Urinary bladder (tissue), 4 donors: ENCODE data around the gene LILRA6. TPM values are rescaled to one million over a fixed set of nuclear protein-coding genes. Genes with fewer than 3 reads are reported as not detected.
"Not testable (repeated sequence)": the region's sequence is repeated elsewhere in the genome, so short reads cannot be mapped to it uniquely, and the experiment has no call there.

Source experiments
- DNase-seq: peaks from one replicate; pipeline ENCODE4 v3.0.0-alpha.2; 2015; ENCODE audit errors: extremely low spot score
- H3K27ac ChIP-seq: one replicate; pipeline ENCODE4 v1.5.1; 2013; ENCODE audit warnings: low read depth, mild to moderate bottlenecking, moderate library complexity
- H3K36me3 ChIP-seq: one replicate; pipeline ENCODE4 v1.6.1; 2013; ENCODE audit warnings: mild to moderate bottlenecking, moderate library complexity; ENCODE audit not compliant: insufficient read depth
- H3K4me1 ChIP-seq: one replicate; pipeline ENCODE4 v1.6.1; 2013; ENCODE audit warnings: mild to moderate bottlenecking, moderate library complexity; ENCODE audit not compliant: insufficient read depth
- H3K4me3 ChIP-seq: one replicate; pipeline ENCODE4 v1.5.1; 2013; ENCODE audit warnings: low read depth, low read length
- WGBS: extraction: QIAGEN DNeasy Blood & Tissue Kit; methylation state at CpG from one replicate; pipeline ENCODE4 v1.1.7; 2013; 5-methylcytosine and 5-hydroxymethylcytosine counted together
- polyA plus RNA-seq: library from polyadenylated mRNA; stranded (reverse); fragments of 200-250 nt; gene quantifications from one replicate; pipeline ENCODE4 v1.2.3, GENCODE V29; 2013
- total RNA-seq: library from RNA; depleted of rRNA; stranded (reverse); fragments of >200 nt; gene quantifications from one replicate; pipeline ENCODE4 v1.2.3, GENCODE V29; 2014
- donor health status: healthy with polysubstance abuse.
- donor health status: healthy.

The LILRA6 gene
- total and polyA plus RNA-seq, 2 donors: 0.95 to 3.4 TPM

- H3K27ac ChIP-seq, DNase-seq, H3K4me3 ChIP-seq, H3K4me1 ChIP-seq, H3K36me3 ChIP-seq: not testable (repeated sequence)
- 67% methylated on average over 14 of the region's 15 CpGs for WGBS
Observed at GRCh38 chr19:54277111-54277615, 34.6 kb upstream of the LILRA6 start.

GRCh38 chr19:54275951-54276350 lies 33.4 kb upstream of the LILRA6 start:
- H3K27ac ChIP-seq: no peak overlapping the region

GRCh38 chr19:54274516-54274915 lies 31.9 kb upstream of the LILRA6 start:
- not testable (repeated sequence) for H3K4me1 ChIP-seq, H3K4me3 ChIP-seq, H3K36me3 ChIP-seq, DNase-seq, H3K27ac ChIP-seq
- 64% methylated on average over 9 of the region's 9 CpGs for WGBS

More at GRCh38 chr19:54275951-54276350, 33.4 kb upstream of the LILRA6 start:
- no peak overlapping the region for H3K4me3 ChIP-seq
- H3K36me3 ChIP-seq: no peaks in the 10 kb centered on the region
- no peaks in the 10 kb centered on the region for H3K4me1 ChIP-seq
- DNase-seq: no peak
- WGBS: 53% methylated on average over 9 of the region's 9 CpGs

- Histone ChIP-seq H3K4me1 (no peaks in the 10 kb centered on the region), H3K27ac (no peak overlapping the region), H3K36me3 (no peaks in the 10 kb centered on the region), H3K4me3 (no peak overlapping the region)
- WGBS: 56% methylated on average over 3 of the region's 3 CpGs
- no peak for DNase-seq
Observed at GRCh38 chr19:54273821-54274220, 31.2 kb upstream of the LILRA6 start.

- not testable (repeated sequence) for H3K27ac ChIP-seq, H3K4me1 ChIP-seq, DNase-seq, H3K36me3 ChIP-seq, H3K4me3 ChIP-seq
- 60% methylated on average over 5 of the region's 5 CpGs for WGBS
Observed at GRCh38 chr19:54272181-54272580, 29.6 kb upstream of the LILRA6 start.

- not testable (repeated sequence) for H3K4me1 ChIP-seq, DNase-seq, H3K4me3 ChIP-seq, H3K36me3 ChIP-seq, H3K27ac ChIP-seq
- 63% methylated on average over 4 of the region's 4 CpGs for WGBS
Observed at GRCh38 chr19:54271587-54271986, 29.0 kb upstream of the LILRA6 start.

- Histone ChIP-seq H3K4me1 (no peaks in the 10 kb centered on the region), H3K36me3 (no peaks in the 10 kb centered on the region), H3K4me3 (no peak overlapping the region), H3K27ac (no peak overlapping the region)
- 73% methylated on average over 8 of the region's 8 CpGs for WGBS
- no peak for DNase-seq
Observed at GRCh38 chr19:54271106-54271505, 28.5 kb upstream of the LILRA6 start.

GRCh38 chr19:54268936-54269335 lies 26.3 kb upstream of the LILRA6 start:
- WGBS: 56% methylated on average over 2 of the region's 2 CpGs
- Histone ChIP-seq H3K4me1 (no peaks in the 10 kb centered on the region), H3K4me3 (no peak overlapping the region), H3K36me3 (no peaks in the 10 kb centered on the region), H3K27ac (no peak overlapping the region)
- no peak for DNase-seq

GRCh38 chr19:54266133-54266532 lies 23.5 kb upstream of the LILRA6 start:
- 3% methylated on average over 6 of the region's 6 CpGs for WGBS
- Histone ChIP-seq H3K4me1 (no peaks in the 10 kb centered on the region), H3K27ac (no peak overlapping the region), H3K4me3 (no peak overlapping the region), H3K36me3 (no peaks in the 10 kb centered on the region)
- DNase-seq: no peak

- H3K36me3 ChIP-seq: no peaks in the 10 kb centered on the region
- H3K27ac ChIP-seq: no peak overlapping the region
- no peaks in the 10 kb centered on the region for H3K4me1 ChIP-seq
- no peak for DNase-seq
- no peak overlapping the region for H3K4me3 ChIP-seq
- WGBS: 82% methylated on average over 2 of the region's 2 CpGs
Observed at GRCh38 chr19:54262470-54262869, 19.9 kb upstream of the LILRA6 start.

- no peak for DNase-seq
- no peak overlapping the region for H3K4me3 ChIP-seq
- 76% methylated on average over 11 of the region's 11 CpGs for WGBS
- no peaks in the 10 kb centered on the region for H3K36me3 ChIP-seq
- H3K27ac ChIP-seq: no peak overlapping the region
- H3K4me1 ChIP-seq: no peaks in the 10 kb centered on the region
Observed at GRCh38 chr19:54262066-54262465, 19.5 kb upstream of the LILRA6 start.

GRCh38 chr19:54257116-54257480 lies 14.5 kb upstream of the LILRA6 start, which contains the start of gene LILRB5:
LILRB5 (minus strand) TSS chr19:54257273; CDS start chr19:54257193, 80 bp downstream.
- H3K27ac ChIP-seq: no peak within 1 kb of the TSS
- no peaks in the 10 kb centered on the region for H3K36me3 ChIP-seq
- no peak within 1 kb of the TSS for H3K4me3 ChIP-seq
- 71% methylated on average over 9 of the region's 9 CpGs for WGBS
- H3K4me1 ChIP-seq: no peaks in the 10 kb centered on the region
- no peak for DNase-seq

GRCh38 chr19:54256250-54257115 lies 13.9 kb upstream of the LILRA6 start:
- 72% methylated on average over 19 of the region's 19 CpGs for WGBS
- H3K4me3 ChIP-seq: no peak overlapping the region
- no peak overlapping the region for H3K27ac ChIP-seq
- H3K36me3 ChIP-seq: no peaks in the 10 kb centered on the region
- no peak for DNase-seq
- H3K4me1 ChIP-seq: no peaks in the 10 kb centered on the region

GRCh38 chr19:54255105-54255775 lies 12.7 kb upstream of the LILRA6 start:
- Histone ChIP-seq H3K4me3 (no peak overlapping the region), H3K4me1 (no peaks in the 10 kb centered on the region), H3K36me3 (no peaks in the 10 kb centered on the region), H3K27ac (no peak overlapping the region)
- 53% methylated on average over 26 of the region's 26 CpGs for WGBS
- DNase-seq: no peak
